Measurements from ENCODE around the gene NFIA.

Gene NFIA

DNA sequence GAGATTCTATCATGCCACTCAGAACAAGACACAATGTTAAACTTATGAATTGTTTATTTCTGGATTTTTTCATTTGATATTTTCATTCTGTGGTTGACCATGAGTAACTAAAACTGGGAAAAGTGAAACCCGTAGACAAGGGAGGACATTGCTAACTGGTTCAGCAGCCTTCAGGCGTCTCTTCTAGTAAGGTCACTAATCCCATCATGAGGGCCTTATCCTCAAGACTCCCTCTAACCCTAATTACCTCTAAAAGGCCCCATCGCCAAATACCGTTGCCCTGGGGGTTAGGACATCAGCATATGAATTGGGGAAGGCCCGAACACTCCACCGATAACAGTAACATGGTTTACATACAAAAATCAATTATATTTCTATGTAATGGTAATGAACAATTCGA is 394.9 kb downstream of the NFIA start:
- no peak for DNase-seq

GRCh38 chr1:61480273-61480935 is 398.0 kb downstream of the NFIA start:
- DNase-seq: no peak

DNA sequence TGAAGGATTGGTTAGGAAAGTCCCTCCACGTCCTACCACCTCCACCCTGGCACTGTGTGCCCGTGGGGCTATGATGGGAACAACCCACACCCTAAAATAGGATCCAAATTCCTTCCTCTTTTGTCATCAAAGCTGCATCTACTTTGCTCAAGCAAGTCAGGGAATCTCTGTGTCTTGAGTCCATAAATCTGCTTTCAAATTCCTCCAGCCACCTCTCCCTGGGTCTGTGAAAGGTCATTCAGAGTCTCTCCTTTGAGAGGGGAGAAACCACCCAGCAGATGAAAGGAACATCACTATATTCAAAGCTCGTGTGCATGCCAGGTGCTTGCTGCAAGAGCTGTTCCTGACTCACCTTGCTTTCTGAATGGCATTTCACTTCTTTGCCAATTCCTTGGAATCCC is 399.0 kb downstream of the NFIA start:
- no peak for DNase-seq

DNA sequence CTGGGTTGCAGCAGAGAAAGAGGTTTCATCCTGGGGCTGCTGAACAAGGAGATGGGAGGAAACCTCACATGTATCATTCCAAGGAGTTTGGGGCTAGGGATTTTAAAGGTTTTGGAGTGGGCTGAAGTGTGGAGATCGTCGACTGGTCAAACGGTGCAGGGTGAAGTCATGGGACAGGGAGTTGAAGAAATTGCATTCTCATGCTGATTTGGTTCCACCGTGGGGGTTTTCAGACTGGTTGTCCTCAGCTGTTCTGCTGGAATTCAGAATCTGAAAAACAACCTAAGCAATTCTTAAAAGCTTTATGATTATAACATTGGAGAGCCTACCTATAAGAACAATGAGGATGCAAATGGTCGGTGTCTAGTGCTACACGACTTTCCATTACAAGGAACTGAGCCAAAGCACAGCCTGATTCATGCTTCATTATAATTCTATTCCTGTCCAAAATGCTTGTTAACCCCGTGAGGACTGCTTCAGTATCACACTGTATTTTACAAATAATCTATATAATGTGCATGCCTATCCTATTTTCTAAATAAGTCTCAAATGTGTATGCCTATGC is 399.9 kb downstream of the NFIA start:
- DNase-seq: no peak

GRCh38 chr1:61486783-61487536 is 404.6 kb downstream of the NFIA start:
- no peak for DNase-seq

- DNase-seq: no peak
Measured at GRCh38 chr1:61487801-61488200, 405.4 kb downstream of the NFIA start.

- no peak for DNase-seq
Measured at GRCh38 chr1:61490924-61491323, 408.6 kb downstream of the NFIA start.

GRCh38 chr1:61491497-61491896 is 409.1 kb downstream of the NFIA start:
- no peak for DNase-seq

DNA sequence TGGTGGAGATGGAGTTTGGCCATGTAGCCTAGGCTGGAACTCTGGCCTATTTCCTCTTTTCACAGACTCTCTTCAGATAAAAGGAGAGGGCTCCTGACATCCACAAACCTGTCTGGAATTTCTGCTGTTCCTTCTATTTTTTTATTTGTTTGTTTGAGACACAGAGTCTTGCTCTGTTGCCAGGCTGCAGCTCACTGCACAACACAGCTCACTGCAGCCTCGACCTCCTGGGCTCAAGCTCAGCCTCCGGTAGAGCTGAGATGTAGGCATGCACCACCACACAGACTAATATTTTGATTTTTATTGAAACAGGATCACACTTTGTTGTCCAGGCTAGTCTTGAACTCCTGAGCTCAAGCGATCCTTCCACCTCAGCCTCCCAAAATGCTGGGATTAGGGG is 411.6 kb downstream of the NFIA start:
- DNase-seq: no peak

GRCh38 chr1:61496501-61496900 is 414.1 kb downstream of the NFIA start:
- DNase-seq: no peak

- DNase-seq: no peak
Measured at GRCh38 chr1:61497013-61497412, 414.7 kb downstream of the NFIA start.

- no peak for DNase-seq
Measured at GRCh38 chr1:61498342-61498741, 416.0 kb downstream of the NFIA start.

DNA sequence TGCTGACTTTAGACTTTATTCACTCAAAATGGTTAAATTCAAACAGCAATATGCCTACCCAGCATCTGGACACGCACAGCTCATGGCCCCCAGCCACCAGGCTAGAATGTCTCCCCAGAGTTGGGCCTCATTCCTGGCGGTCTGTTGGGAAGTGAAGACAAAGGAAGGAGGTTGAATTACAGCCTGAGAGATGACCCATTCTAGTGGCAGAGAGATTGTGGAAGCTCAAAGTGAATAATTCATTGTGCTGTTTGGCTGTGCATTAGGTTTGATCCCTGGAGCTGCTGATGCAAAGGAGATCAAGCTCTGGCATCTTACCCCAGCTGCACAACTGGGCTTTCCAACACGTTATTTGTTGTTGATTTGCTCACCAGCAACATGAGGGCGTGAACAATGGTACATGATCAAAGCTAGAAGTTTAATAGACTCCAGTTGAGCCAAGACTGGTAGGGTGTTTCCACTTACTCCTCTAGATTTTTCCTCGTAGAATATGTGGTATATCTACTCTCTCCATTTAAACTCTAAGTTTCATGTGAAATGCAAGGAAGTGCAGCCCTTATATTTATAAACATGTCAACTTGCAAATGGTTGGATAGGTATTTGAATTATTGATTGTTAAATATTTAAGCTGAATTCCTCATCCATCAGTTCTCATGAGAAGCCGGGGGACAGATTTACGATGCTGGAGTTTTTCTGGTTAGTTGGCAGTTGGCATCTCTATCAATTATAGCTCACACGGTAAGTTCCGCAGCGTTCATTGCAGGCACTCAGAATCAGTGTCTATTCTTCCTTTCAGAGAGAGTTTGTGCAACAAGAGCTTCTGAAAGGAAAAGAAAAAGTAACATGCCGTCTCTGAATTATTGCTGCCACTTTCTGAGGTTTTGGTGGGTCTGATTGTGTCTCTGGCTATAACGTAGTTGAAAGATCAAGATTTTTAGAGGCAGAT is 419.9 kb downstream of the NFIA start:
- no peak for DNase-seq

DNA sequence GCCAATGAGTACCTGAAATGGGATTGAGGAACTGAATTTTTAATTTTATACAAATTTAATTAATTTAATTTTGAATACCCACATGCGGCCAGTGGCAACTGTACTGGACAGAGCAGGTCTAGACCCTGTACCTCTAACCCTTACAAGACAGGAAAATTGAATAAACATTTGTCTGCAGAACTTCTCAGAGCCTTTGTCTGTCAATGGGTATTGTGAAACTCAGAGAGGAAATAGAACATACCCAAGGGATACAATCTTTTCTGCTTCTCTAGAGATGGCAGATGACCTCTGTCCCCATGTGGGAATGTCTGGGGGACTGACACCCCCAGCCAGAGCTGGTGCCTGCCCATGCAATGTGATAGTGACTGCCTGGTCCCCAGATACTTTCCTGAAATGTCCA is 421.9 kb downstream of the NFIA start:
- DNase-seq: no peak

DNA sequence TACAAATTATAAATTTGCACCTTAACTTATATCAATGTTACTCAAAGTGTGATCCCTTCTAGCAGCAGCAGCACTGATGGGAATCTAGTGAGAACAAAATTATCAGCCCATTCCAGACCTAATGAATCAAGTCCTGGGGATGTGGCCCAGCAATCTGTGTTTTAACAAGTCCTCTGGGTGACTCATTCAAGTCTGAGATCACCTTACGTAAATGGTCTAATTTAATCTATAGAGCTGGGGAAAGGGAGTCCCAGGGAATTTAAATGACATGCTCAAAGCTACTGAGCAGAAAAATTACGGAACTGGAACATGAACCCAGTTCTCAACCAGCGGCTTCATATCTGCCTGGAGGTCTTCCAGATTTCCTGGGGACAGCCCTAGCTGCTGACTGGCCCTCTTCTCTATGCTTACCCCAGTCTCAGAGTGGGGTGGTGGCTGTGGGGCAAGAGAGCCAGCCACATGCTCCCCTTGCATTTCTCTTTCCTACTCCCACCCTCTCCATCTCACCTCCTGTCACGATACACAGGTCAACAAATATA is 422.6 kb downstream of the NFIA start:
- DNase-seq: no peak

DNA sequence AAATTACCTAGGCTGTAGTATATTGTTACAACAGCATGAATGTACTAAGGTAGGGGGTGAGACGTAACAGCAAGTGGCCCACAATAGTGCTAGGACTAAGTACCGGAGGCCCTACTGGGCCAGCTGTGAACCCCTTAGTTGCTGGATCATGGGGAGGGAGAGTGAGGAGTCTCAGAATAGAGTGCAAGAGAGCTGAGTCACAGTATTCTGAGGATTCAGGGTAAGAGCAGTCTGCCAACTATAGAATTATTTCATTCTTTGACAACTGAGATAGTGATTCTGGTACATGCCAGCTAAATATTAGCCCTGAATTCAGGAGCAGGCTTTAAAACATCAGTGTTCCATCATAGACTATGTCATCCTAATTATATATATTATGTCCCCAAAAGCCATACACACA is 423.9 kb downstream of the NFIA start:
- DNase-seq: no peak

- DNase-seq: no peak
Measured at GRCh38 chr1:61506944-61507500, 424.7 kb downstream of the NFIA start.

Data from CD4-positive, alpha-beta T cell treated with Interleukin-21 for 1 hour (primary cell).